GM19468 (cell line): ENCODE results near the gene MTERF1.

Experiments
- ATAC-seq: cut with Tn5 transposase; IDR thresholded peaks from one replicate; pipeline ENCODE4 v1.9.1; 2021; ENCODE audit warnings: mild to moderate bottlenecking, moderate library complexity, moderate number of reproducible peaks; ENCODE audit not compliant: unreplicated experiment; ENCODE audit errors: extremely low read depth

The MTERF1 gene

GRCh38 chr7:91837397-91838070 lies 43.0 kb downstream of the MTERF1 start:
- no peak for ATAC-seq

GRCh38 chr7:91835826-91836368 lies 44.6 kb downstream of the MTERF1 start:
- no peak for ATAC-seq

DNA sequence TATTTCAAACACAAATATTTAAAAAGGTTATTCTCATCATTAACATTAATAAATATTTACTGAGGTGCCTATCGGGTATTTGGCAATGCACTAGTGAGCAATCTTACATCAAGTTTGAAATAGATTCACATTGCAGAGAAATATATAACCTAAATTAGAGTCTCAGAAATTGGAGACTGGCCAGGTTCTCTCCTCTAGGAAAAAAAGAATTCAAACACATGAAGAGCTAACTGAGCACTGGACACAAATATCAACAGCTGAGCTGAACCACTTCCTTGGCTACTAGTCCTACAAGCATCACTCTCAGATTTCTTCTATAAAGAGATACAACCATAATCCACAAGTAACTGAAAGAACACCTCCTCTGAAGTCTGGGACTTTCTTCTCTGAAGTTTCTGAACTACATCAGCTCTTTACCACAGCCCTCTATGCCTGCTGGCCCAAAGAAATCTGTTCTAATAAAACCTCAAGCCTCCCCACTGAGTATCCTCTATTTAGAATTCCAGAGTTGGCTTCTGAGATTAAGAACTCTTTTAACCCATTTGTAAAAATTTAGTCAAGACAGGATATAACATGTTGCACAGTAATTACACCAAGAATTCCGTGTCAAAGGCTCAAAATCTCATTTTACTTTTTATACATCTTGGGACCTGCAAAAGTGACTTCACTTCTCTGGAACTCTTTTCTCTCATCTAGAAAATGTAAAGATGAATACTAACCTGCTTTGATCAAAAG lies 45.2 kb downstream of the MTERF1 start:
- ATAC-seq: no peak

GRCh38 chr7:91832493-91833045 lies 47.9 kb downstream of the MTERF1 start:
- ATAC-seq: no peak

- ATAC-seq: no peak
These were observed 53.3 kb downstream of the MTERF1 start for GRCh38 chr7:91827169-91827568.

GRCh38 chr7:91826377-91826776 lies 54.1 kb downstream of the MTERF1 start:
- ATAC-seq: no peak

DNA sequence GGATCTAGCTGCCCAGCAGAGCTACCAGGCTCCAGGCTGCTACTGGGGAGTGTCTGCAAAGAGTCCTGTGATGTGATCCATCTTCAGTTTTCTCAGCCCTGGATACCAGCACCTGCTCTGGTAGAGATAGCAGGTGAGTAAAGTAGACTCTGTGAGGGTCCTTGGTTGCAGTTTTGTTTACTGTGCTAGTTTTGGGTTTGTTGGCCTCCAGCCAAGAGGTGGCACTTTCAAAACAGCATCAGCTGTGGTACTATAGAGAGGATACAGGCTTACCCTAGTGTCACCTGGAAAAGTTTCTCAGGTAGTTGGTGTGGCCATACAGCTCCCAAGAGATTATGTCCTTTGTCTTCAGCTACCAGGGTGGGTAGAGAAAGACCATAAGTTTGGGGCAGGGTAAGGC lies 56.3 kb downstream of the MTERF1 start:
- ATAC-seq: no peak
